Dendritic cell treated with granulocyte-macrophage colony-stimulating factor and Interleukin-4, amounts not matched to agents 40 ng/mL and 50 ng/mL, for 4 days (primary cell): ENCODE data around the gene MYO1F.
"Not testable (repeated sequence)": the region's sequence is repeated elsewhere in the genome, so short reads cannot be mapped to it uniquely, and the experiment has no call there.

Experiments used
- H3K27ac Mint-ChIP-seq: one replicate; pipeline ENCODE4 v1.8.0; 2022; ENCODE audit warnings: mild to moderate bottlenecking, mixed read lengths
- H3K27me3 Mint-ChIP-seq: one replicate; pipeline ENCODE4 v1.8.0; 2022; ENCODE audit warnings: mild to moderate bottlenecking, mixed read lengths
- H3K36me3 Mint-ChIP-seq: one replicate; pipeline ENCODE4 v1.8.0; 2022; ENCODE audit warnings: low read depth, mixed read lengths
- H3K4me1 Mint-ChIP-seq: one replicate; pipeline ENCODE4 v1.8.0; 2022; ENCODE audit warnings: low read depth, mixed read lengths
- H3K4me3 Mint-ChIP-seq: one replicate; pipeline ENCODE4 v1.8.0; 2022; ENCODE audit warnings: mild to moderate bottlenecking, moderate library complexity, mixed read lengths
- H3K9me3 Mint-ChIP-seq: one replicate; pipeline ENCODE4 v1.8.0; 2022; ENCODE audit warnings: mixed read lengths
- intact Hi-C: fragments of 100-400 bp; cut with micrococcal nuclease; formaldehyde crosslinking; loops from one replicate; pipeline ENCODE4 v1.15.0; 2022

Gene MYO1F

DNA sequence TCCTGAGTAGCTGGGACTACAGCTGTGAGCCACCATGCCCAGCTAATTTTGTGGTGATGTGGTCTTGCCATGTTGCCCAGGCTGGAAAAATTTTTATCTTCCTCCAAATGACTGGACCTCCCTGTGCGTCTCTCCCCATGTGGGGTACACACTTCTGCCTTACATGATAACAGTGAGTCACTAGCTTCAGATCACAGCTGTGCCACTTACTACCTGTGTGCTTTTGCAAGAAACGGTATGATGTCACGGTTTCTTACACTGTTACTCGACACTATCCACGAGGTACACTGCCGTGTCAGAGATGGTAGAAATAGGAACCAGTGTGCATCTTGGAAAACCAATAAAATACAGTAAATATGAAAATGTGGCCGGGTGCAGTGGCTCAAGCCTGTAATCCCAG, 45.8 kb downstream of the MYO1F start:
- Mint-ChIP-seq H3K4me3 (no peak overlapping the region), H3K27me3 (no peaks in the 10 kb centered on the region), H3K4me1 (peaks cover 17% of the 10 kb centered on the region), H3K27ac (no peak overlapping the region), H3K36me3 (no peaks in the 10 kb centered on the region), H3K9me3 (no peaks in the 10 kb centered on the region)
- intact Hi-C loops: no loop called here

DNA sequence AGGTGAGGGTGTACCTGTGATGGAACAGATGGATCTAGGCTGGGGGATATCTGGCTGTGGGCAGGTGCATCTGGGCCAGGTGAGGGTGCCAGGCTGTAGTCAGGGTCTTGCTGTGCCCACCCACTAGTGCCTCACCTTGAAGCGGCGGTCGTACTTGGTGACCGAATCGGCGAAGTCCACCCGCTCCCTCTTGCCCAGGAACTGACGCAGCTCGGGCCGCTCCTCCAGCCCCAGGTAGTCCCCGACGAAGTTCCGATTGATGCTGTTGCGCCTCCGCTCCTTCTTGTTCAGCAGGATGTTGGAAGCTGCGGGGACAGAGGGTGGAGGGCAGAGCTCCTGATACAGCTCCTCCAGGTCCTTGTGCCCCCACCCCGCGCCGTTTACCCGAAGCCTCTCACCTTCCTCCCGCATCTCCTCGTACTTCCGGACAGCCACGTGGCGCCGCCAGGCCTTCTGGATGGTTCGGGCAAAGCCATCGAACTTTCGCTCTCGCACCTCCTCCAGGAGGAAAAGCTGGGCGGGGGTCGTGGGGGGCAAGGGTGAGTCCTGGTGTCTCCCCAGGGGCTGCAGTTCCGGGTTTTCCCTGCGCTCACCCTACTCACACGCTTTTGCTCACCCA, 47.1 kb downstream of the MYO1F start:
- H3K27me3 Mint-ChIP-seq: no peaks in the 10 kb centered on the region
- no peaks in the 10 kb centered on the region for H3K36me3 Mint-ChIP-seq
- H3K4me1 Mint-ChIP-seq: peaks cover 17% of the 10 kb centered on the region
- intact Hi-C loops: no loop called here
- H3K4me3 Mint-ChIP-seq: no peak overlapping the region
- H3K27ac Mint-ChIP-seq: no peak overlapping the region
- no peaks in the 10 kb centered on the region for H3K9me3 Mint-ChIP-seq

DNA sequence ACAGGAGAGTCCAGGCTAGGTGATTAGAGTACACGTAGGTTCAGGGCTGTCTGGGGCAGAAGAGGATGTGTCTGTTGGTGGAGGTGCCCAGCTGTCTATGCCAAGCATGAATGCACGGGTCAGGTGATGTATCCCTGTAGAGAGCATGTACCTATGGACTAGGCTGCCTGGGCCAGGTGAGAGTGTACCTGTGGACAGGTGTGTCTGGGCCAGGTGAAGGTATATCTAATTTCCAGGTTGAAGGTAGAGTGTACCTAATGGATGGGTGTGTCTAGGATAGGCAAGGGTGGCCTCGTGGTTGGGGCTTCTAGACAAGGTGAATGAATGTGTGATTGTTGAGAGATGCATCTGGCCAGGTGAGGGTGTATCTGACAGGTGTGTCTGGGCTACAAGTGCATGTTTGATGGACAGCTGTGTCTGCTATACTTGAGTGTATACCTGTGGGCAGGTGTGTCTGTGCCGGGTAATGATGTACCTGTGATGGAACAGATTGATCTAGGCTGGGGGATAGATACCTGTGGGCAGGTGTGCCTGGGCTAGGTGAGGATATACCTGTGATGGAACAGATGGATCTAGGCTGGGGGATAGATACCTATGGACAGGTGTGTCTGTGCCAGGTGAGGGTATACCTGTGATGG, 47.8 kb downstream of the MYO1F start:
- intact Hi-C loops: no loop called here
- H3K4me1 Mint-ChIP-seq: peaks cover 17% of the 10 kb centered on the region
- no peak overlapping the region for H3K27ac Mint-ChIP-seq
- no peaks in the 10 kb centered on the region for H3K36me3 Mint-ChIP-seq
- H3K4me3 Mint-ChIP-seq: no peak overlapping the region
- no peaks in the 10 kb centered on the region for H3K9me3 Mint-ChIP-seq
- H3K27me3 Mint-ChIP-seq: no peaks in the 10 kb centered on the region

DNA sequence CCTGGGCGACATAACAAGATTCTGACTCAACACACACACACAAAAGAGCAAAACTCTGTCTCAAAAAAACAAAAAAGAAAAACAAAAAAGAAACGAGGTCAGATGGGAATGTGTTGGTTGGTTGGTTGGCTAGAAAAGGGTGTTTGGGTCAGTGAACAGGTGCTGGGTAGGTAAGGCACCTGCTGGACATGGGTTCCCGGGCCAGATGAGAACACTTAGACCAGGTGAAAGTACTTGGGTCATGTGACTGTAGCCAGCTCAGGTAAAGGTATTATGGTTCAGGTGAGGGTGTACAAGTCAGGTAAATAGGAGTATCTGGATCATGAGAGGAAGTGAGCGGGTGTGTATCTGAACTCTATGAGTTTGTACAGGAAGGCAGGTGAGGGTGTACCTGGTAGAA, 48.7 kb downstream of the MYO1F start:
- peaks cover 17% of the 10 kb centered on the region for H3K4me1 Mint-ChIP-seq
- H3K9me3 Mint-ChIP-seq: no peaks in the 10 kb centered on the region
- no peaks in the 10 kb centered on the region for H3K36me3 Mint-ChIP-seq
- no peaks in the 10 kb centered on the region for H3K27me3 Mint-ChIP-seq
- H3K4me3 Mint-ChIP-seq: no peak overlapping the region
- intact Hi-C loops: no loop called here
- H3K27ac Mint-ChIP-seq: peak overlapping the region; percentile 6

DNA sequence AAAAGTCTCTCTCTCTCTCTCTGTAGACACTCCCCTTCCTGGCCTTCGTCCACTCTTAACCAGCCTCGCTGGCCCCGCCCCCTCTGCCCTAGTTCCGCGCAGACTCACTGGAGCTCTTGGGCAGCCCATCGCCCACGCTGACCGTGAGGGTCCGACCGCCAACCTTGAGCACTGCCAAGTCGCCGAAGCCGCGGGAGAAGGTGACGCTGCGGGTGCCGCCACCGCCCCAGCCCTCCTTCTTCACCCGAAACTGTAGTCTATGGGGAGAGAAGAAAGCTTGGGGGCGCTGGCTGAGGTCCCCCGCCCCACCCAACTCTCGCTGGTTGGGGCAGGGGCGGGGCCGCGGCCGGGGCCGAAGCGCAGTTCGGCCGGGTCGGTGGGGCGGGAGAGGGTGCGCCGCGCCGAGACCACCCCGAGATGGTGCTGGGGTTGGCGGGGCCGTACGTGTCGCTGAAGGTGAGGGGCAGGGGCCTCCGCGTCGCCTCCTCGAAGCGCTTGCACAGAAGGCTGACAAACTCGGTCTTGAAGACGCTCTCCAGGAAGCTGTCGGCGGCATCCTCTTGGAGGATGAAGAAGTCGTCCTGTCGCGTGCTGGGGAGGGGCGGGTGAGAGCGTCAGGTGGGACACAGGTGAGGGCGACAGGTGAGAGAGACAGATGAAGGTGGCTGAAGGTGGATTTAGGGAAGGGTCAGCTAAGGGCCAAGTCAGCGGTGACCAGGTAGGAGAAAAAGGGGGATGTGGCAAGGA, 50.7 kb downstream of the MYO1F start:
- no peaks in the 10 kb centered on the region for H3K36me3 Mint-ChIP-seq
- no peaks in the 10 kb centered on the region for H3K27me3 Mint-ChIP-seq
- H3K4me1 Mint-ChIP-seq: peaks cover 22% of the 10 kb centered on the region
- H3K9me3 Mint-ChIP-seq: no peaks in the 10 kb centered on the region
- H3K27ac Mint-ChIP-seq: no peak overlapping the region
- intact Hi-C loops: no loop called here
- H3K4me3 Mint-ChIP-seq: no peak overlapping the region

DNA sequence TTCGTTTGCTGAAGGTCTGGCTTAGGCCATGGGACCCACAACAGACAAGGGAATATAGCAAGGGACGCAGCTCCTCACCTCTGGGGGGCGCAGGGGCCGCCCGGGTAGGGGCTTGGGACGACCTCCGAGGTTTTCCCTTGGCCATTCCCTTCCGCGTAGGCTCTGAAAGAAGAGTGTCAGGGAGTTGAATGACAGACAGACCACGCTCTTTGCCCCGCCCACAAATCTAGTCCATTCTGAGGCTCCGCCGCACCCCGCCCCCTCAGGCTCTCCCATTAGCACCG, 51.9 kb downstream of the MYO1F start:
- H3K4me1 Mint-ChIP-seq: peaks cover 27% of the 10 kb centered on the region
- H3K36me3 Mint-ChIP-seq: no peaks in the 10 kb centered on the region
- H3K9me3 Mint-ChIP-seq: no peaks in the 10 kb centered on the region
- H3K27me3 Mint-ChIP-seq: no peaks in the 10 kb centered on the region
- H3K4me3 Mint-ChIP-seq: no peak overlapping the region
- no peak overlapping the region for H3K27ac Mint-ChIP-seq
- intact Hi-C loops: no loop called here

DNA sequence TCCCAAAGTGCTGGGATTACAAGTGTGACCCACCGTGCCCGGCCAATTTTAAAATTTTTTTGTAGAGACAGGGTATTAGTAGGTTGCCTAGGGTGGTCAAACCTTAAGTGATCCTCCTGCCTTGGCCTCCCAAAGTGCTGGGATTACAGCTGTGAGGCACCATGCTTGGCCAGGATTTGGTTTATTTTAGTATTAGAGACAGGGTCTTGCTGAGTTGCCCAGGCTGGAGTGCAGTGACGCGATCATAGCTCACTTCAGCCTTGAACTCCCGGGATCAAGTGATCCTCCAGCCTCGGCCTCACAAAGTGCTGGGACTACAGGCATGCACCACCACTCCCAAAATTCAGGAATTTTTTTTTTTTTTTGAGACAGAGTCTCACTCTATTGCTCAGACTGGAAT, 57.9 kb downstream of the MYO1F start:
- H3K36me3 Mint-ChIP-seq: no peaks in the 10 kb centered on the region
- H3K4me3 Mint-ChIP-seq: no peak overlapping the region
- no peaks in the 10 kb centered on the region for H3K9me3 Mint-ChIP-seq
- intact Hi-C loops: no loop called here
- H3K27me3 Mint-ChIP-seq: no peaks in the 10 kb centered on the region
- H3K4me1 Mint-ChIP-seq: peaks cover 47% of the 10 kb centered on the region
- peak overlapping the region; percentile 42 for H3K27ac Mint-ChIP-seq

DNA sequence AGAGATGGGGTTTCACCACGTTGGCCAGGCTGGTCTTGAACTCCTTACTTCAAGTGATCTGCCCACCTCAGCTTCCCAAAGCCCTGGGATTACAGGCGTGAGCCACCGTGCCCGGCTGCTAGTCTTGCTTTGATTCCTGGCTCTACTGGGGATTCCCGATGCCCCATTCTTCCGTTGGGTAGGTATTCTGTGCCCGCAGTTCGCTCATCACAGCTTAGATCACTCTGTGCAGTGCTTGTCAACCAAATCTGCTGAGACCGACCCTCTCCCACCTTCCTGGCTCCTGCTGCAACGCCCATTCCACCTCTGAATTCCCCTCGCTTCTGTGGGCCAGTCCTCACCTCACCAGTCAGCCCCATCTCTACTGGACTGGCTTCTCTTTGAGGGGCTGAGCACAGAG, 58.7 kb downstream of the MYO1F start:
- no peak overlapping the region for H3K4me3 Mint-ChIP-seq
- intact Hi-C loops: no loop called here
- H3K27me3 Mint-ChIP-seq: no peaks in the 10 kb centered on the region
- no peaks in the 10 kb centered on the region for H3K9me3 Mint-ChIP-seq
- H3K36me3 Mint-ChIP-seq: peaks cover 6% of the 10 kb centered on the region
- no peak overlapping the region for H3K27ac Mint-ChIP-seq
- H3K4me1 Mint-ChIP-seq: peaks cover 48% of the 10 kb centered on the region

DNA sequence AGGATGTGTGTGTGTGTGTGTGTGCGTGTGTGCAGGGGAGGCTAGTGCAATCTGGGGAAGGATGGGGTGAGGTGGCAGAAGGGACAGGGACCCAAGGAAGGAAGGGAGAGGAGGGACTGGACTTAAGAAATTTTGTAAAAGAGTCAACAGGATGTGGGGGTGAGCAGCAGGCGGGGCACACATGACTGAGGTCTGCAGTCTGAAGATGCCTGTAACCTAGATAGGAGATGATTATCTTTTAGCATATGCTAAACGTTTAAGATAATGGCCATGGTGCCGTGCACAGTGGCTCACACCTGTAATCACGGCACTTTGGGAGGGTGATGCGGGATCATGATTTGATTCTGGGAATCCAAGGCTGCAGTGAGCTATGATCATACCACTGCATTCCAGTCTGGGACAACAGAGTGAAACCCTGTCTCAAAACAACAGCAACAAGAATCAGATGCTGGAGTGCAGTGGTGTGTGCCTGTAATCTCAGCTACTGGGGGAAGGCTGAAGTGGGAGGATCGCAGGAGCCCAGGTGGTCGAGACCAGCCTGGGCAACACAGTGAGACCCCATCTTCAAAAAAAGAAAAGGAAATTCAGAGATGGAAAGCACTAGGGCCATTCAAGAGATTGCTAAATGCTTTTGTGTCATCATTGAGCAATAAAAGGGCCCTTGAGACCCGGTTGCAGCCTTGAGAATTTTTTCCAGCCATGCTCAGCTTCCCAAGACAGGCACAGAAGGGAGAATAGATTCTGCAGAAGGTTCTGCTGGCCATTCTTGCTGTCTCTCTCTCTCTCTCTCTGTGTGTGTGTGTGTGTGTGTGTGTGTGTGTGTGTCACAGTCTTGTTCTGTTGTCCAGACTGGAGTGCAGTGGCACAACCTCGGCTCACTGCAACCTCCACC, 59.4 kb downstream of the MYO1F start:
- H3K4me3 Mint-ChIP-seq: no peak overlapping the region
- H3K27me3 Mint-ChIP-seq: no peaks in the 10 kb centered on the region
- peaks cover 56% of the 10 kb centered on the region for H3K4me1 Mint-ChIP-seq
- H3K9me3 Mint-ChIP-seq: no peaks in the 10 kb centered on the region
- peak overlapping the region; percentile 53 for H3K27ac Mint-ChIP-seq
- peaks cover 6% of the 10 kb centered on the region for H3K36me3 Mint-ChIP-seq
- intact Hi-C loops: no loop called here

DNA sequence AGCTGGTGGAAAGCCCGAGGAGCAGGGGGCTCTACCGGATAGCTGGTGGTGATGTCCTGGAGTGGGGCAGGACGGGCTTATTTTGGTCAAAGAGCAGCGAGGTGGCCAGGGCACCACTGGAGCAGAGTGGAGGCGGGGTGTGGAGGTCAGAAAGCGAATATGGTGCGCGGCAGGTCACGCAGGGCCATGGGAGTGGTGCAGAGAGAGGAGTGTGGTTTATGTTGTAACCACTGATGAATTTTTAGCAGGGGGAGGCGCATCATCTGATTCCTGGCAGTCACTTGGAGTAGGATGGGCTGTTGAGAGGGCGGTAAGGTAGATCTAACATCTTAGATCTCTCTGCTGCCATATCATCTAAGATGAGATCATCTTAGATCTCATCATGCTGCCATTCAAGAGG, 61.9 kb downstream of the MYO1F start:
- intact Hi-C loops: no loop called here
- no peaks in the 10 kb centered on the region for H3K9me3 Mint-ChIP-seq
- no peaks in the 10 kb centered on the region for H3K27me3 Mint-ChIP-seq
- peaks cover 23% of the 10 kb centered on the region for H3K36me3 Mint-ChIP-seq
- peak overlapping the region; percentile 97 for H3K4me3 Mint-ChIP-seq
- peaks cover 55% of the 10 kb centered on the region for H3K4me1 Mint-ChIP-seq
- peak overlapping the region; percentile 97 for H3K27ac Mint-ChIP-seq

DNA sequence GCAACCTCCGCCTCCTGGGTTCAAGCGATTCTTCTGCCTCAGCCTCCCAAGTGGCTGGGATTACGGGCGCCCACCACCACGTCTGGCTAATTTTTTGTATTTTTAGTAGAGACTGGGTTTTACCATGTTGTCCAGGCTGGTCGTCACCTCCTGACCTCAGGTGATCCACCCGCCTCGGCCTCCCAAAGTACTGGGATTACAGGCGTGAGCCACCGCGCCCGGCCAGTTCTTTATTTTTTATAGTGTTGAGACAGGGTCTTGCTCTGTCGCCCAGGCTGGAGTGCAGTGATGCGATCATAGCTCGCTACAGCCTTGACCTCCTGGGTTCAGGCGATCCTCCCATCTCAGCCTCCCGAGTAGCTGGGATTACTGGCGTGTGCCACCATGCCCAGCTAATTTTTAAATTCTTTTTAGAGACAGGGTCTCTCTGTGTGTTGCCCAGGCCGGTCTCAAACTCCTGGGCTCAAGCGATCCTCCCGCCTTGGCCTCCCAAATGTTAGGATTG, 62.7 kb downstream of the MYO1F start:
- Mint-ChIP-seq H3K36me3 (peaks cover 30% of the 10 kb centered on the region), H3K4me3 (peak overlapping the region; percentile 97), H3K4me1 (peaks cover 49% of the 10 kb centered on the region), H3K27ac (peak overlapping the region; percentile 97)
- intact Hi-C loops, H3K9me3 Mint-ChIP-seq, H3K27me3 Mint-ChIP-seq: not testable (repeated sequence)

DNA sequence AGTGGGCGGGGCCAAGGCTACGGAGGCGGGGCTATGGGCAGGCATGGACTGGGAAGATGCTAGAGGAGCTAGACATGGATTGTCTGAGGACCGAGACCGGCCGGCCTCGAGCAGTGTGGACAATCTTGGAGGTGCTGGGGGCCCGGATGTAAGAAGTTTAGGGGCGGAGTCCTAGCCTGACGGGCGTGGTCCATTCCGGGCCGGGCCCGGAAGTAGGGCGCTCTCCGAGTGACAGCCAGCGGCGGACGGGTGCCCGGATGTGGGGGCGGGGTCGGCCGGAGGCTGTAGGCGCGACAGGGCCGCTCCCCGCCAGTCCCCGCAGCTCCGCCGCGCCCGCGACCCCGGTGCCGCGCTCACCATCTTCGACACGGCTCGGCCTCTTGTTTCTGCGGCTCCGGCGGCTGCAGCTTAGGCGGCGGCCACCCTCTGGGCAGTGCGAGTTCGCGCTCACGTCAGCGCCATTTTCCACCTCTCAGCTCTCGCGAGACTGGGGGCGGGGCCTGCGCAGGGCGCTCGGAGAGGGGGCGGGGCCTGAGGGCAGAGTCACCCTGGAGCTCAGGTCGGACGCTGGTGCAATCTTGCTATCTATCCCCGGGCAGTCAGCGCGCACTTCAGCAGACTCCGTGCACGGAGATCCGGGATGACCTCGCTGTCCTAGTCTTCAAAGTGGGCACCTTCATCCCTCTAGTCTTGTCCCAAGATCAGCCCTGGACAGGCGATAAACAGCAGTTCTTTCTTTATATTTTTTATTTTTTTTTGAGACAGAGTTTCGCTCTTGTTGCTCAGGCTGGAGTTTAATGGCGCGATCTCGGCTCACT, 63.3 kb downstream of the MYO1F start, which contains the start of gene ZNF414:
Gene ZNF414, minus strand, starts transcription at position 481 of the 818 bp plus-strand sequence. Its CDS starts 121 bp downstream, at position 360.
- Mint-ChIP-seq H3K27me3 (no peaks in the 10 kb centered on the region), H3K9me3 (no peaks in the 10 kb centered on the region), H3K36me3 (peaks cover 30% of the 10 kb centered on the region), H3K4me3 (peak within 1 kb of the TSS; percentile 97), H3K4me1 (peaks cover 49% of the 10 kb centered on the region), H3K27ac (peak within 1 kb of the TSS; percentile 97)
- intact Hi-C loops: no loop called here

DNA sequence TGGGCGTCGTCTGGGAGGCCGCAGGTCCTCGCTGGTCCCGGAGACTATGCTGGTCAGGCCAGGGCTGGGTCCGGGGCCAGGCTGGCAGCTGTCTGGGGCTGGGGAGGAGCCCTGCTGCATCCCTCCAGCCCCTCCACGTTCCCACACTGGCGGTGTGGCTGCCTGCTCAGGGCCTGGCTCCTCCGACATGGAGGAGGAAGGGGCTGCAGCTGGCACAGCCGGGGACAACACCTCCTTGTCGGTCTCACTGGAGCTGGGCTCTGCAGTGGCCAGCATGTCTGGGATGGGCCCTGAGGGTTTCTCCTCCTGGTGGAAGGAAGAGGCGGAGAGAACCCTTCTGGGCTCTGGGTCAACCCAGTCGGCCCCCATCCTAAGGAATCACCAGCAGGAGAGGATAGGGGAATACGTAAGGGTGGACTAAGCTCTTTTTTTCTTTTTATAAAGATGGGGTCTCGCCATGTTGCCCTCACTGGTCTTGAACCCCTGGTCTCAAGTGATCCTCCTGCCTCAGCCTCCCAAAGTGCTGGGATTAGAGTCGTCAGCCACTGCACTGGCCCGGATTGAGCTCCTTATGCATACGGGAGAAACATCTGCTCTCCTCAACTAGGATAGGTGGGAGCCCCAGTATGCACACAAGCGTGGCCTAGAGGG, 64.1 kb downstream of the MYO1F start:
- Mint-ChIP-seq H3K4me1 (peaks cover 49% of the 10 kb centered on the region), H3K36me3 (peaks cover 34% of the 10 kb centered on the region)
- intact Hi-C loops: no loop called here

More for the DNA sequence above, 64.1 kb downstream of the MYO1F start:
- H3K27ac Mint-ChIP-seq: peak overlapping the region; percentile 97
- H3K4me3 Mint-ChIP-seq: peak overlapping the region; percentile 97
- no peaks in the 10 kb centered on the region for H3K27me3 Mint-ChIP-seq
- no peaks in the 10 kb centered on the region for H3K9me3 Mint-ChIP-seq
